Natural killer cell (primary cell): Measurements from ENCODE around the gene RUNX3. TPM values are rescaled to one million over a fixed set of nuclear protein-coding genes. Genes with fewer than 3 reads are reported as not detected.
A peak's percentile ranks its signal among the peaks of the same experiment; 100 is the strongest.

Experiments
- ATAC-seq, 3 donors: fragments of 150-1000 bp in 2 of 3; fragments of 200-7000 bp in 1 of 3; cut with Tn5 transposase; 1 replicate in 1 of 3; 2 replicates in 2 of 3; pipeline ENCODE4 v1.10.0; 2021; ENCODE audit warnings: mild to moderate bottlenecking in 2 of 3, moderate library complexity in 2 of 3
- DNase-seq, 2 donors: peaks; one replicate each; pipeline versions ENCODE4 v3.0.0 to v3.0.0-alpha.2; 2013 to 2021; ENCODE audit warnings: mixed read lengths in 1 of 2
- H3K27ac ChIP-seq: one replicate; pipeline ENCODE4 v1.5.1; 2013; ENCODE audit warnings: mild to moderate bottlenecking, low read length
- H3K27me3 ChIP-seq: one replicate; pipeline ENCODE4 v1.6.1; 2013; ENCODE audit warnings: low read length; ENCODE audit not compliant: control insufficient read depth, insufficient read depth
- H3K36me3 ChIP-seq: one replicate; pipeline ENCODE4 v1.6.1; 2013; ENCODE audit warnings: low read length; ENCODE audit not compliant: control insufficient read depth, insufficient read depth
- H3K4me1 ChIP-seq: one replicate; pipeline ENCODE4 v1.6.1; 2013; ENCODE audit warnings: low read length; ENCODE audit not compliant: control insufficient read depth, insufficient read depth
- H3K4me3 ChIP-seq: one replicate; pipeline ENCODE4 v1.5.1; 2013; ENCODE audit warnings: low read length
- H3K9me3 ChIP-seq: one replicate; pipeline ENCODE4 v1.6.1; 2013; ENCODE audit warnings: low read length; ENCODE audit not compliant: control insufficient read depth, insufficient read depth
- H3K27ac Mint-ChIP-seq, 2 donors: one replicate each; pipeline ENCODE4 v1.8.0; 2022; ENCODE audit warnings: mild to moderate bottlenecking in 2 of 2, mixed read lengths in 2 of 2, moderate library complexity in 1 of 2
- H3K27me3 Mint-ChIP-seq, 2 donors: one replicate each; pipeline ENCODE4 v1.8.0; 2022; ENCODE audit warnings: low read depth in 2 of 2, mixed read lengths in 2 of 2
- H3K36me3 Mint-ChIP-seq: one replicate; pipeline ENCODE4 v1.8.0; 2022; ENCODE audit warnings: mixed read lengths
- H3K4me1 Mint-ChIP-seq, 2 donors: one replicate each; pipeline ENCODE4 v1.8.0; 2022; ENCODE audit warnings: mixed read lengths in 2 of 2
- H3K4me3 Mint-ChIP-seq: one replicate; pipeline ENCODE4 v1.8.0; 2022; ENCODE audit warnings: mild to moderate bottlenecking, moderate library complexity, mixed read lengths
- H3K9me3 Mint-ChIP-seq, 2 donors: one replicate each; pipeline ENCODE4 v1.8.0; 2022; ENCODE audit warnings: mixed read lengths in 2 of 2
- CTCF ChIP-seq: fragments of 200-600 bp; IDR thresholded peaks from one replicate; pipeline ENCODE4 v1.8.0; 2022; ENCODE audit warnings: antibody characterized with exemption
- WGBS: methylation state at CpG from one replicate; pipeline ENCODE4 v1.1.7; 2013; ENCODE audit warnings: missing lambda C conversion rate; ENCODE audit not compliant: insufficient coverage; 5-methylcytosine and 5-hydroxymethylcytosine counted together
- intact Hi-C: fragments of 100-400 bp; cut with micrococcal nuclease; formaldehyde crosslinking; loops from one replicate; pipeline ENCODE4 v1.14.2; 2022
- total RNA-seq, 4 donors: library from RNA; stranded (reverse); fragments of 120-200 nt in 1 of 4; gene quantifications; one replicate each; pipeline versions ENCODE4 v1.2.3 to v1.2.4, GENCODE V29; 2013 to 2022

RUNX3 gene
- total RNA-seq, 3 donors from 2014 or later (not counting 1 experiment from before 2014, with no cell fraction given) = 537 to 630 (median 601) TPM

GRCh38 chr1:24927473-24927872 is 2.6 kb downstream of the RUNX3 start:
- Histone ChIP-seq H3K27me3 (no peaks in the 10 kb centered on the region), H3K4me1 (peaks cover 69% of the 10 kb centered on the region), H3K9me3 (no peaks in the 10 kb centered on the region), H3K36me3 (peaks cover 52% of the 10 kb centered on the region), H3K4me3 (peak overlapping the region; percentile 94), H3K27ac (peak overlapping the region; percentile 100)
- peak in 1 of 2 donors; percentile 50 for DNase-seq
- Mint-ChIP-seq H3K27me3 (no peaks in the 10 kb centered on the region), H3K4me1 (peaks cover 57 to 67% of the 10 kb centered on the region in 2 donors), H3K4me3 (peak overlapping the region; percentile 97), H3K27ac (peak overlapping the region; percentile 99), H3K36me3 (peaks cover 7% of the 10 kb centered on the region), H3K9me3 (no peaks in the 10 kb centered on the region)
- ATAC-seq = no peak
- intact Hi-C loops = no loop called here
- WGBS = 41% methylated on average over 15 of the region's 17 CpGs
- no peak for TF ChIP-seq CTCF

- peak overlapping the region; percentile 99 for H3K27ac Mint-ChIP-seq
- H3K4me1 ChIP-seq = peaks cover 70% of the 10 kb centered on the region
- H3K27me3 Mint-ChIP-seq = no peaks in the 10 kb centered on the region
- H3K4me3 Mint-ChIP-seq = peak overlapping the region; percentile 97
- H3K9me3 ChIP-seq = no peaks in the 10 kb centered on the region
- H3K36me3 Mint-ChIP-seq = peaks cover 14% of the 10 kb centered on the region
- H3K4me3 ChIP-seq = peak overlapping the region; percentile 94
- intact Hi-C loops = no loop called here
- H3K27ac ChIP-seq = peak overlapping the region; percentile 100
- peaks cover 59% of the 10 kb centered on the region for H3K36me3 ChIP-seq
- H3K27me3 ChIP-seq = no peaks in the 10 kb centered on the region
- no peaks in the 10 kb centered on the region for H3K9me3 Mint-ChIP-seq
- DNase-seq (peak in 1 of 2 donors; percentile 55), ATAC-seq (no peak)
- TF ChIP-seq CTCF = no peak
- 23% methylated on average over 15 of the region's 15 CpGs for WGBS
- peaks cover 61 to 72% of the 10 kb centered on the region in 2 donors for H3K4me1 Mint-ChIP-seq
Observed at GRCh38 chr1:24926563-24927249, 3.4 kb downstream of the RUNX3 start.

DNA sequence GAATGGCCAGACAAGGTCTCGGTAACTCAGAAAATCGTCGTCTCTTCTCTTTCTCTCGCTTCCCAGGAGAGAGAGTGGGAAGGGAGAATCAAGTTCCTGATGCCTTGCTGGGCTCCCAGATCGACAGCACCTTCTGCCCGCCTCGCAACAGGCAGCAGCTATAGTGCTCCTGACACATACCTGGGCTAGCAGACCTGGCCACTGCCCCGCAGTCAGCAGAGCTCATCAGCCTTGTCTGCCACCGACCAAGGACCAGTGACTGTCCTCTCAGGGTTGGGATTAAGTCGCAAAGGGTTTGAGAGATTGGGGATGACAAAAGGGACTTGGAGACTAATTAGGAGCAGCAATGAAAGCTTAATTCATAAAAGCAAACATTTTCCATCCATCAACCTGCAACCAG is 4.1 kb downstream of the RUNX3 start:
- H3K27ac Mint-ChIP-seq = peak overlapping the region; percentile 99
- intact Hi-C loops = loop anchor here (1.0 kb wide), 2 partner anchors 11 to 15 kb away; no protein-coding TSS in a partner anchor
- no peak for TF ChIP-seq CTCF
- H3K9me3 ChIP-seq = no peaks in the 10 kb centered on the region
- DNase-seq (peak in 1 of 2 donors; percentile 34), ATAC-seq (no peak)
- H3K9me3 Mint-ChIP-seq = no peaks in the 10 kb centered on the region
- H3K27ac ChIP-seq = peak overlapping the region; percentile 100
- H3K4me1 ChIP-seq = peaks cover 70% of the 10 kb centered on the region
- H3K27me3 ChIP-seq = no peaks in the 10 kb centered on the region
- peaks cover 64 to 73% of the 10 kb centered on the region in 2 donors for H3K4me1 Mint-ChIP-seq
- no peaks in the 10 kb centered on the region for H3K27me3 Mint-ChIP-seq
- 45% methylated on average over 10 of the region's 10 CpGs for WGBS
- H3K36me3 ChIP-seq = peaks cover 67% of the 10 kb centered on the region
- H3K36me3 Mint-ChIP-seq = peaks cover 14% of the 10 kb centered on the region
- H3K4me3 Mint-ChIP-seq = peak overlapping the region; percentile 97
- peak overlapping the region; percentile 94 for H3K4me3 ChIP-seq
